ENCODE results near the gene P4HB.

- TF ChIP-seq POLR2A (IDR thresholded peaks at IDR 0.05) (no peak), POLR2AphosphoS5 (IDR thresholded peaks at IDR 0.05; ENCODE audit: insufficient read depth in 1 of 2, low read depth in 1 of 2) (no peak)
- TF ChIP-seq, protein P1, sequence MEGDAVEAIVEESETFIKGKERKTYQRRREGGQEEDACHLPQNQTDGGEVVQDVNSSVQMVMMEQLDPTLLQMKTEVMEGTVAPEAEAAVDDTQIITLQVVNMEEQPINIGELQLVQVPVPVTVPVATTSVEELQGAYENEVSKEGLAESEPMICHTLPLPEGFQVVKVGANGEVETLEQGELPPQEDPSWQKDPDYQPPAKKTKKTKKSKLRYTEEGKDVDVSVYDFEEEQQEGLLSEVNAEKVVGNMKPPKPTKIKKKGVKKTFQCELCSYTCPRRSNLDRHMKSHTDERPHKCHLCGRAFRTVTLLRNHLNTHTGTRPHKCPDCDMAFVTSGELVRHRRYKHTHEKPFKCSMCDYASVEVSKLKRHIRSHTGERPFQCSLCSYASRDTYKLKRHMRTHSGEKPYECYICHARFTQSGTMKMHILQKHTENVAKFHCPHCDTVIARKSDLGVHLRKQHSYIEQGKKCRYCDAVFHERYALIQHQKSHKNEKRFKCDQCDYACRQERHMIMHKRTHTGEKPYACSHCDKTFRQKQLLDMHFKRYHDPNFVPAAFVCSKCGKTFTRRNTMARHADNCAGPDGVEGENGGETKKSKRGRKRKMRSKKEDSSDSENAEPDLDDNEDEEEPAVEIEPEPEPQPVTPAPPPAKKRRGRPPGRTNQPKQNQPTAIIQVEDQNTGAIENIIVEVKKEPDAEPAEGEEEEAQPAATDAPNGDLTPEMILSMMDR (IDR thresholded peaks at IDR 0.05) = no peak
These were observed 35.1 kb upstream of the P4HB start for GRCh38 chr17:81895400-81895799.

All from vagina (tissue), 2 donors.